ENCODE data around the gene B4GALT1. TPM values are rescaled to one million over a fixed set of nuclear protein-coding genes. Genes with fewer than 3 reads are reported as not detected.

The B4GALT1 gene
- total RNA-seq, 1 donor from 2014 or later, result 100 TPM

GRCh38 chr9:33105504-33105903, 61.6 kb downstream of the B4GALT1 start:
- no peaks in the 10 kb centered on the region for H3K36me3 ChIP-seq
- no peak for TF ChIP-seq CTCF (IDR thresholded peaks at IDR 0.05)
- intact Hi-C loops (cut with DNase I), result no loop called here
- peaks cover 11 to 29% of the 10 kb centered on the region in 2 donors for H3K4me1 ChIP-seq
- no peaks in the 10 kb centered on the region for H3K9me3 ChIP-seq
- no peaks in the 10 kb centered on the region for H3K27me3 ChIP-seq
- H3K4me3 ChIP-seq, result no peak overlapping the region
- DNase-seq (ENCODE audit: low spot score in 2 of 2), result no peak
- H3K27ac ChIP-seq, result peak overlapping the region in 1 of 2 donors; percentile 3

GRCh38 chr9:33104401-33104800, 62.7 kb downstream of the B4GALT1 start:
- Histone ChIP-seq H3K27me3 (no peaks in the 10 kb centered on the region), H3K4me3 (no peak overlapping the region), H3K9me3 (no peaks in the 10 kb centered on the region), H3K4me1 (peaks cover 11 to 29% of the 10 kb centered on the region in 2 donors), H3K27ac (peak overlapping the region; percentile 43 to 60), H3K36me3 (no peaks in the 10 kb centered on the region)
- intact Hi-C loops (cut with DNase I), result no loop called here
- DNase-seq (ENCODE audit: low spot score in 2 of 2), result no peak
- no peak for TF ChIP-seq CTCF (IDR thresholded peaks at IDR 0.05)

DNA sequence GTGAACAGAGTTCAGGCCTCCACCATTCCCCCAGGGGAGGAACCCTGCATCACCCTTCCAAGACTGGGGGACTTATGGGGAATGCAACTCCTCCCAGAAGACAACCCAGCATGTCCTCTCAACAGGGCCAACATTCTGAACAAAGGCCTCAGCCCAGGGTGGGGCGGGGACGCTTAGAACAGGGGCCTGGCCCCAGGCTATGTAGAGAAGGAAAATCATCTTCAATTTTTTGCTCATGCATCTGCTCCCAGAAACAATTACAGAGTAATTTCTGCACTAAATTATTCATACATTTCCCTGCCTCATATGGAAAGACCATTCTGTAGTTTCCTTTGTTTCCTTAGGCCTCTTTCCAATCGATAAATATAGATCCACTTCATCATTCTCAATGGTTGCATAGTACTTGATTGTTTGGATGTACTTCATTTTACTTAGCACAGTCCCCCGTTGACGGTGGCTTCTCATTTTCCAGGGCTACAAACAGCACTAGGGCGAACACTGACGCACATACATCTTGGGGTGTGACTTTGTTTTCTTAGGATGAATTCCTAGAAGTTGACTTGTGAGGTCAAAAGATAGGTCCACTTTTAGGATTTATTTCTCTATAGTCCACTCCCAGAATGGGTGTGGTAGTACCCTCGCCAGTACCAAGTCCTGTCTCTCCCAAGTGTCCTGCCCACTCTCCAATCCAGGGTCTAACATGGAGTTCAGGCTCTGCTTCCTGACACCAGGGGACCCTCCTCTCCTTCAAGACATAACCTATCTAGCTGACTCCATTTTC, 63.4 kb downstream of the B4GALT1 start:
- H3K27ac ChIP-seq, result peak overlapping the region; percentile 46 to 75
- H3K4me1 ChIP-seq, result peaks cover 11 to 29% of the 10 kb centered on the region in 2 donors
- TF ChIP-seq CTCF (IDR thresholded peaks at IDR 0.05), result no peak
- no peak for DNase-seq (ENCODE audit: low spot score in 2 of 2)
- no peaks in the 10 kb centered on the region for H3K9me3 ChIP-seq
- H3K4me3 ChIP-seq, result no peak overlapping the region
- intact Hi-C loops (cut with DNase I), result no loop called here
- no peaks in the 10 kb centered on the region for H3K27me3 ChIP-seq
- no peaks in the 10 kb centered on the region for H3K36me3 ChIP-seq

- peaks cover 10 to 25% of the 10 kb centered on the region in 2 donors for H3K4me1 ChIP-seq
- intact Hi-C loops (cut with DNase I), result no loop called here
- no peaks in the 10 kb centered on the region for H3K27me3 ChIP-seq
- no peak for TF ChIP-seq CTCF (IDR thresholded peaks at IDR 0.05)
- DNase-seq (ENCODE audit: low spot score in 2 of 2), result no peak
- peak overlapping the region; percentile 46 to 75 for H3K27ac ChIP-seq
- no peak overlapping the region for H3K4me3 ChIP-seq
- H3K9me3 ChIP-seq, result no peaks in the 10 kb centered on the region
- no peaks in the 10 kb centered on the region for H3K36me3 ChIP-seq
These were observed 64.5 kb downstream of the B4GALT1 start for GRCh38 chr9:33102551-33103210.

DNA sequence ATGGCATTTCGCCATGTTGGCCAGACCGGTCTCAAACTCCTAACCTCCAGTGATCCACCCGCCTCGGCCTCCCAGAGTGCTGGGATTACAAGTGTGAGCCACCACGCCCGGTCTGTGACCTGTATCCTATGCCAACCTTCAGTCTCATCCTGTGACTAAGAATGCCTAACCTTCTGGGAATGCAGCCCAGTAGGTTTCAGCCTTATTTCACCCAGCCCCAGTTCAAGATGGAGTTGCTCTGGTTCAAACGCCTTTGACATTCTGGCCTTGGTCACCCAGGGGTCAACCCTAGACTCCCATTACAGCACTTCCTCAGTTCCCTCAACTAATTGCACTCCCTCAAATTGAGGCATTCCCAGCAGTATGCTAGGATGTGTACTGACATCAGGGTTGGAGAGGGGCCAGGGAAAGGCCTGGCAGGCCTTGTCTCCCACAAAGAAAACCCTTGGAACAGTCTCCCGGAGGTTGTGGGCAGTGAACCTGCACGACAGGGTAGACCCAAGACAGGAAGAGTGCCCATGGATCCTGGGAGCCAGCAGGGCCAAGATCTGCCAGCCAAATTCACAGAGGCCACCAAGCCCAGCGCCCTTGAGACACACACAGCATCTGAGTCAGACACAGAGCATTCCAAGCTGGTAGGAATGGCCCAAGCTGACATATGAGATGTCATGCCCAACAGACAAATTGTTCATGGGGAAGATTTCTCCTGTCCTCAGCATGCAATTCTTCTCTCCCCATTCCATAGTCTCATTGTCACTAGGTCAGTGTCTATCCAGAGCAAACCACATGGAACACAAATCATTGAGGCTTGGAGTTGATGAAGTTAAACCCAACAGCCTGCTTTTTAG, 65.8 kb downstream of the B4GALT1 start:
- Histone ChIP-seq H3K36me3 (no peaks in the 10 kb centered on the region), H3K27me3 (no peaks in the 10 kb centered on the region), H3K4me3 (no peak overlapping the region), H3K9me3 (no peaks in the 10 kb centered on the region), H3K27ac (peak overlapping the region; percentile 46 to 75), H3K4me1 (peaks cover 3 to 12% of the 10 kb centered on the region in 2 donors)
- no peak for DNase-seq (ENCODE audit: low spot score in 2 of 2)
- intact Hi-C loops (cut with DNase I), result no loop called here
- TF ChIP-seq CTCF (IDR thresholded peaks at IDR 0.05), result no peak

Data from ascending aorta (tissue), 2 donors.